ENCODE results near the gene ACVRL1. TPM values are rescaled to one million over a fixed set of nuclear protein-coding genes. Genes with fewer than 3 reads are reported as not detected.

Gene ACVRL1
- total RNA-seq, 4 donors from 2014 or later, result 77.4 to 133 (median 118) TPM

GRCh38 chr12:51896236-51896635 is 11.1 kb upstream of the ACVRL1 start:
- ATAC-seq, result no peak
- Histone ChIP-seq H3K9me3 (no peaks in the 10 kb centered on the region), H3K27ac (peak overlapping the region in 3 of 4 donors; percentile 16 to 71 (median 35)), H3K4me3 (no peak overlapping the region), H3K27me3 (peaks cover under 1% of the 10 kb centered on the region), H3K36me3 (no peaks in the 10 kb centered on the region), H3K4me1 (peaks cover 0 to 31% (median 9%) of the 10 kb centered on the region in 3 donors)
- WGBS, 2 donors (ENCODE audit: low coverage in 1 of 2), result 68% methylated on average over 3 of the region's 3 CpGs; no CpG with 5 or more reads in 1 of the 2 donors
- no peak for TF ChIP-seq CTCF (IDR thresholded peaks at IDR 0.05)
- TF ChIP-seq POLR2A (IDR thresholded peaks at IDR 0.05), result no peak
- no peak for TF ChIP-seq EP300 (IDR thresholded peaks at IDR 0.05)
- TF ChIP-seq POLR2AphosphoS5 (IDR thresholded peaks at IDR 0.05), result no peak

GRCh38 chr12:51897181-51897580 is 10.1 kb upstream of the ACVRL1 start:
- H3K9me3 ChIP-seq, result no peaks in the 10 kb centered on the region
- peaks cover 0 to 31% (median 9%) of the 10 kb centered on the region in 3 donors for H3K4me1 ChIP-seq
- H3K27me3 ChIP-seq, result no peaks in the 10 kb centered on the region
- 40 to 64% methylated on average over 1 to 3 of the region's 8 CpGs for WGBS, 2 donors (ENCODE audit: low coverage in 1 of 2)
- H3K36me3 ChIP-seq, result no peaks in the 10 kb centered on the region
- TF ChIP-seq POLR2A (IDR thresholded peaks at IDR 0.05), result no peak
- no peak for TF ChIP-seq EP300 (IDR thresholded peaks at IDR 0.05)
- no peak for TF ChIP-seq CTCF (IDR thresholded peaks at IDR 0.05)
- TF ChIP-seq POLR2AphosphoS5 (IDR thresholded peaks at IDR 0.05), result no peak
- peak; percentile 59 for ATAC-seq
- H3K4me3 ChIP-seq, result no peak overlapping the region
- H3K27ac ChIP-seq, result peak overlapping the region in 3 of 4 donors; percentile 16 to 71 (median 35)

- H3K9me3 ChIP-seq, result no peaks in the 10 kb centered on the region
- H3K27me3 ChIP-seq, result peaks cover 4% of the 10 kb centered on the region
- 72 to 100% methylated on average over 1 to 2 of the region's 2 CpGs for WGBS, 2 donors (ENCODE audit: low coverage in 1 of 2)
- no peak overlapping the region for H3K27ac ChIP-seq
- TF ChIP-seq EP300 (IDR thresholded peaks at IDR 0.05), result no peak
- no peak overlapping the region for H3K4me3 ChIP-seq
- no peaks in the 10 kb centered on the region for H3K36me3 ChIP-seq
- no peak for ATAC-seq
- H3K4me1 ChIP-seq, result peaks cover 0 to 31% (median 9%) of the 10 kb centered on the region in 3 donors
Observed at GRCh38 chr12:51898506-51898905, 8.8 kb upstream of the ACVRL1 start.

- Histone ChIP-seq H3K4me3 (no peak overlapping the region), H3K27me3 (peaks cover 4% of the 10 kb centered on the region), H3K27ac (no peak overlapping the region), H3K9me3 (no peaks in the 10 kb centered on the region), H3K4me1 (peaks cover 0 to 31% (median 9%) of the 10 kb centered on the region in 3 donors), H3K36me3 (no peaks in the 10 kb centered on the region)
- 30 to 100% methylated on average over 1 to 2 of the region's 9 CpGs for WGBS, 2 donors (ENCODE audit: low coverage in 1 of 2)
- ATAC-seq, result no peak
- TF ChIP-seq EP300 (IDR thresholded peaks at IDR 0.05) (no peak), CTCF (IDR thresholded peaks at IDR 0.05) (no peak), POLR2AphosphoS5 (IDR thresholded peaks at IDR 0.05) (no peak), POLR2A (IDR thresholded peaks at IDR 0.05) (no peak)
Observed at GRCh38 chr12:51898937-51899336, 8.4 kb upstream of the ACVRL1 start.

GRCh38 chr12:51900323-51900889 is 6.9 kb upstream of the ACVRL1 start:
- Histone ChIP-seq H3K27ac (no peak overlapping the region), H3K9me3 (no peaks in the 10 kb centered on the region), H3K4me1 (peaks cover 0 to 34% (median 11%) of the 10 kb centered on the region in 3 donors), H3K27me3 (peaks cover 7% of the 10 kb centered on the region), H3K4me3 (no peak overlapping the region), H3K36me3 (no peaks in the 10 kb centered on the region)
- TF ChIP-seq EP300 (IDR thresholded peaks at IDR 0.05) (no peak), POLR2AphosphoS5 (IDR thresholded peaks at IDR 0.05) (no peak), POLR2A (IDR thresholded peaks at IDR 0.05) (no peak), CTCF (IDR thresholded peaks at IDR 0.05) (no peak)
- no peak for ATAC-seq
- WGBS, 2 donors (ENCODE audit: low coverage in 1 of 2), result 89% methylated on average over 12 of the region's 43 CpGs; no CpG with 5 or more reads in 1 of the 2 donors
